HG03280 (cell line): Measurements from ENCODE around the gene AGO3.
"Not testable (repeated sequence)": the region's sequence is repeated elsewhere in the genome, so short reads cannot be mapped to it uniquely, and the experiment has no call there.

ENCODE experiments used
- ATAC-seq: cut with Tn5 transposase; IDR thresholded peaks from one replicate; pipeline ENCODE4 v1.9.1; 2021; ENCODE audit warnings: mild to moderate bottlenecking, moderate library complexity; ENCODE audit not compliant: unreplicated experiment

Gene AGO3

DNA sequence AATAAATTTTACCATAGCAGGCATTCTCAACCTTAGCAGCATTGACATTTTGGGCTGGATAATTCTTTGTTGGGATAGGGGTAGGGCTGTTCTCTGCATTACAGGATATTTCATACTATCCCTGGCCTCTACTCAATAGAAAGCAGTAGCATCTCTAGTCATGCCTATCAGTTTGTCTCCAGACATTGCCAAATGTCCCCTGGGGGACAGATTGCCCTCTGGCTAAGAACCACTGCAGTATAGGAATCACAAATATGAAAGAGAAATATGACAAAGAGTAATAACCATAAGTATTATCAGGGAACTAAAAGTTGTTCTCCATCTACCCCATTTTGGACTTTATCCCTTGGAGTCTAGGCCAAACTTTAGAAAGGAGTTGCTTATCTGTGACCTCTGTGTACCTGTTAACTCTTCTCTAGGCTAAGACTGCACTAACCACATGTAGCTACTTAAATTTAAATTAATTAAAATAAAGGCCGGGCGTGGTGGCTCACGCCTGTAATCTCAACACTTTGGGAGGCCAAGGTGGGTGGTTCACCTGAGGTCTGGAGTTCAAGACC, 76.1 kb downstream of the AGO3 start:
- ATAC-seq, result no peak

DNA sequence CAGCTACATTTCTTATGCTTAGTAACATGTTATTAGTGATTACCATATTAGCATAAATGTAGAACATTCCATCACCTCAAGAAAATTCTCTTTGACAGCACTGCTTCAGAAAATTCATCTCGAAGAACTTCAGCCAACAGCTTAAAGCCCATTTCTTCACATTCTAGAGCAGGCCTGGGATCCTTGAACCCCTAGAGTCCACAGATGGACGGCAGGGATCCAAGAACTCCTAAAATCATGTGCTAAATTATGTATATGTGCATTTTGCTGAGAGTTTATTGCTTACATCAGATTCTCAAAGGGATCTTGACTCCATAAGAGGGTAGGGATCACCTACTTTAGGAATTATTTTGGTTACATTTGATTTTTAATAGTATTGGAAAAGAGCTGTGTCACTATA, 76.8 kb downstream of the AGO3 start:
- ATAC-seq, result no peak

- no peak for ATAC-seq
These were observed 77.8 kb downstream of the AGO3 start for GRCh38 chr1:36008546-36009197.

GRCh38 chr1:36014722-36015220, 83.9 kb downstream of the AGO3 start:
- no peak for ATAC-seq

DNA sequence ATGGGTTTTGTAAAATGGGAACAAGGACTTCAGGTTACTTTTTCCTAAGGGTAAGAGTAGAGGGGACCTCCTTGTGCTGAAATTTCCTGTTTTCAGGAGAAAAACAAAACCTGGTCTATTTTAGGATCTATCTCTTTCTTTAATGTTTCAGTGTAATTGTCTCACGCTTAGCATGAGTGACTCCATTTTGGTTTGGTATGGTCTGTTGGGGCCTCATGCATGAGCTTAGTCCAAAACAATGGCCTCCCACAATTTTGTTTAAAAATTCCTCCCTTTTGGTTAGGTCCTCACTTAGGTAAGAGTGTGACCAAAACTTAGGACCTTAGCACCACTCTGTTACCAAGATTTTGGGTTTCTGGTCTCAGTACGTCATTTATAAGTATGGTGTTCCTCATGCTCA, 85.8 kb downstream of the AGO3 start:
- ATAC-seq, result no peak

- ATAC-seq, result no peak
These were observed 92.3 kb downstream of the AGO3 start for GRCh38 chr1:36023098-36023769.

GRCh38 chr1:36024024-36024423, 93.1 kb downstream of the AGO3 start:
- not testable (repeated sequence) for ATAC-seq

GRCh38 chr1:36024847-36025246, 93.9 kb downstream of the AGO3 start:
- no peak for ATAC-seq

- ATAC-seq, result no peak
These were observed 96.9 kb downstream of the AGO3 start for GRCh38 chr1:36027766-36028165.

GRCh38 chr1:36031441-36031840, 100.5 kb downstream of the AGO3 start:
- no peak for ATAC-seq

DNA sequence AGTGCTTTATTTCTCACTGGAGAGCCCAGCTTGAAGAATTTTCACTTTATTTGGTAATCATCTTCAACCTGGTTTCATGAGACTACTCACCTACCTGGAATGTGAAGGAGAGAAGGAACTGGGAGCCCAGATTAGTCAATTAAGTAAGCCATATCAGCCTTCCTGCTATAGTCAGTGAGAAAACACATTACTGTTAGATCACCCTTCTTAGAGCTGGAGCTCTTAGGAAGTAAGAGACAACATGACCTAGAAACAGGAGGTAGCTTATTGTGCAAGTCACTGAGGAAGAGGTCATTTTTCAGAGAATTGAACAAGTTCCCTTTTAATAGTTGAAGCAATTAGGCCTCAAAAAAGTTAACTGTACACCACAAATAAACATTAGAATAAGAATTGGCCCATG, 103.8 kb downstream of the AGO3 start:
- ATAC-seq, result no peak

GRCh38 chr1:36035154-36035553, 104.2 kb downstream of the AGO3 start:
- no peak for ATAC-seq

GRCh38 chr1:36040238-36040637, 109.3 kb downstream of the AGO3 start:
- no peak for ATAC-seq

GRCh38 chr1:36051821-36052220, 120.9 kb downstream of the AGO3 start:
- no peak for ATAC-seq

- no peak for ATAC-seq
These were observed 123.1 kb downstream of the AGO3 start for GRCh38 chr1:36053978-36054377.

DNA sequence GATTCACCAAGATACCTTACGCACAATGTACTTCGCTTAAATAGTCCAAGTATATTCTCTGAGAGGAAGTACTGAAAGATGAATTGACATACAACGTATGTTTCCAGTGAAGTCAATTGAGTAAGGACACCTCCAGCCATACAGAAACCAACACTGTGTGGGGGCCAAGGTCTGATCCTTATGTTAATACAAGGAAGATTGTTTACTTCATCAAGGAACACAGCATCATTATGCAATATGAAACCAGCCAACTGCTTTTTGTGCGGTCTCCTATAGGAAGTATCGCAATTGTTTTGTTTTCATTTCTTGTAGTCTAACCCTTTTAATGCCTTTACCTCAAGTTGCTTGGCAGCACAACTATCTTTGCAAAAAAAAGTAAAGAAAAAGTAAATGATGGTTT, 124.8 kb downstream of the AGO3 start:
- no peak for ATAC-seq

DNA sequence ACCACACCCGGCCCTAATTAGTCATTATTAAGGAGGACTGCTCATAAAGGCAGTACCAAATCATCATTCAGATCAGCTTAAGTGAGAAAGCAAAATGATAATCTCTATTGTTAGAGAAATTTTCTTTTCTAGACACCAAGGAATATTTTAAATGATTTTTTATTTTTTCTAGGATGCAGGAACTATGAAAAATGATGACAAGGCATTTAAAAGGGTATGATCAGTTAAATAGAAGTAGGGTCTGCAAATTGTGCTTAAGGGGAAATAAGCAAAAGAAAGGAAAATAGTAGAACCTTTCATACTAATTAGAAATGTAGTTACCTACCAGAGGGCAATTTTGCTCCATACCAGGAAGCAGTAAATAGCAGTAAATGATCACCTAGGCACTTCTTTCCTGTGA, 131.4 kb downstream of the AGO3 start:
- ATAC-seq, result no peak

GRCh38 chr1:36067871-36068270, 137.0 kb downstream of the AGO3 start:
- ATAC-seq, result no peak

- ATAC-seq, result no peak
These were observed 138.0 kb downstream of the AGO3 start for GRCh38 chr1:36068866-36069265.

GRCh38 chr1:36070349-36070748, 139.4 kb downstream of the AGO3 start:
- no peak for ATAC-seq

DNA sequence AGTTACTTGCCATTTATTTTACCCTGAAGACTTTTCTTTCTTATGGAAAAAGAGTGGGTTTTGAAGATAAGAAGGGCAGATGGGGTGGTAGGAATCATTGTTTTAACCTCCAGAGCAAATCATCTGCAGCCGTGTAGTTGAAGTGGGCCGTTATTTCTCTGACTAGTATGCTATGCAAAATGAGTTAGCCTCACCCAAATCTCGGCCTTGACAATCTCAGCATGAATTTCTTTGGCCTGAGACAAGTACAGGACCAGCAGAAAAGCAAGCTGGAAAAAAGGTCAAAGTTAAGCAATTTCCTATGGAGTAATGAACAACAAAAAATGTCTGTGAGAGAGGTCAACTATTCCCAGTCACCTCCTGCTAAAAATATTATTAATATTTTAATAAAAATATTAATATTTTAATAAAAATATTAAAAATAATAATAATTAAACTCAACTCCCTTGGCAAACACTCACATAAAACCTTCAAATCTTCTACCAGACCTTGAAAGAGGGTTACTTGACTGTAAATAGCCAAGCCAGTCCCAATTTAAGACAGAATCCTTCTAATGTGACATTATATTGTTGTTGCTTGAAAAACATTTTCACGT, 146.2 kb downstream of the AGO3 start:
- ATAC-seq, result no peak

DNA sequence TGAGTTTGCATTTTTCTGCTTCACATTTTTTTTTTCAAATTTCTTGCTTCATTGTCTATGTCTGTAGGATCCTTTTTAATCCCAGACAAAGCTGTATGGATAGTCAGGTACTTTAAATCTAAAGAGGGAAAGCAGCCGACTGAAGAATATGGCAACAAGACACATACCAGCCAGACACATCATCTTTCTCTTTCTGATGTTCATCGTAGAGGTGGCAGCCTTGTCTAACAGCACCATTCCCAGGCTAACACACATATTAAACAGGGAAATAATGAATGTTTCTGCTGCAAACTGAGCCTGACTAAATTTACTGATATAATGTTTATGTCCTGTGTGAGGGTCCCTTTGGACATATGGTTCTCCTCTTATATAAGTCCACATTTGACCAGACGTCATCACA, 149.3 kb downstream of the AGO3 start:
- ATAC-seq, result no peak
